Stimulated activated naive CD8-positive, alpha-beta T cell treated with anti-CD3 and anti-CD28 coated beads, Interleukin-15, Interleukin-2, amounts not matched to agents 100 U/mL and 50 U/mL, for 24 hours (primary cell): ENCODE data around the gene INA.
A peak's percentile ranks its signal among the peaks of the same experiment; 100 is the strongest.
"Not testable (repeated sequence)": the region's sequence is repeated elsewhere in the genome, so short reads cannot be mapped to it uniquely, and the experiment has no call there.

Experiments used
- ATAC-seq: fragments of 150-1000 bp; cut with Tn5 transposase; one replicate; pipeline ENCODE4 v1.10.0; 2021
- DNase-seq: peaks from one replicate; pipeline ENCODE4 v3.0.0; 2021

Gene INA

GRCh38 chr10:103276896-103277712, at the start of gene INA:
Gene INA, plus strand, starts transcription at chr10:103277138. Its CDS starts 74 bp downstream, at chr10:103277212.
- ATAC-seq: peak; percentile 60

GRCh38 chr10:103227416-103227815, 49.5 kb upstream of the INA start:
- DNase-seq (no peak), ATAC-seq (no peak)

More at GRCh38 chr10:103276896-103277712, at the start of gene INA:
- DNase-seq: peak; percentile 29

- DNase-seq (no peak), ATAC-seq (no peak)
Observed at GRCh38 chr10:103231047-103231551, 45.8 kb upstream of the INA start.

GRCh38 chr10:103232131-103232673, 44.7 kb upstream of the INA start:
- ATAC-seq: no peak
- DNase-seq: no peak

- no peak for ATAC-seq
Observed at GRCh38 chr10:103232772-103233488, 44.0 kb upstream of the INA start.

GRCh38 chr10:103235775-103236174, 41.2 kb upstream of the INA start:
- ATAC-seq (no peak), DNase-seq (no peak)

More at GRCh38 chr10:103232772-103233488, 44.0 kb upstream of the INA start:
- DNase-seq: no peak

GRCh38 chr10:103238506-103239252, 38.3 kb upstream of the INA start:
- ATAC-seq: no peak
- no peak for DNase-seq

GRCh38 chr10:103241262-103242011, 35.5 kb upstream of the INA start:
- peak; percentile 16 for ATAC-seq
- DNase-seq: no peak

GRCh38 chr10:103244666-103245271, 32.2 kb upstream of the INA start:
- peak; percentile 80 for ATAC-seq

GRCh38 chr10:103245587-103245986, 31.4 kb upstream of the INA start, which contains the start of gene RPEL1:
Gene RPEL1, plus strand, starts transcription at chr10:103245887. Its CDS starts 110 bp downstream, at chr10:103245997.
- ATAC-seq, DNase-seq: not testable (repeated sequence)

More at GRCh38 chr10:103244666-103245271, 32.2 kb upstream of the INA start:
- peak; percentile 64 for DNase-seq

- DNase-seq (no peak), ATAC-seq (no peak)
Observed at GRCh38 chr10:103246324-103246723, 30.6 kb upstream of the INA start.

- ATAC-seq (no peak), DNase-seq (no peak)
Observed at GRCh38 chr10:103254113-103254512, 22.8 kb upstream of the INA start.

GRCh38 chr10:103254538-103255325, 22.2 kb upstream of the INA start:
- DNase-seq (no peak), ATAC-seq (peak; percentile 52)

- DNase-seq: no peak
Observed at GRCh38 chr10:103256613-103257012, 20.3 kb upstream of the INA start.

GRCh38 chr10:103257812-103258211, 19.1 kb upstream of the INA start:
- ATAC-seq: no peak

More at GRCh38 chr10:103256613-103257012, 20.3 kb upstream of the INA start:
- no peak for ATAC-seq

GRCh38 chr10:103258928-103259327, 18.0 kb upstream of the INA start:
- ATAC-seq, DNase-seq: not testable (repeated sequence)

More at GRCh38 chr10:103257812-103258211, 19.1 kb upstream of the INA start:
- no peak for DNase-seq

- DNase-seq (no peak), ATAC-seq (no peak)
Observed at GRCh38 chr10:103259989-103260388, 16.9 kb upstream of the INA start.

- ATAC-seq (peak; percentile 84), DNase-seq (no peak)
Observed at GRCh38 chr10:103262229-103262628, 14.7 kb upstream of the INA start.

- ATAC-seq (no peak), DNase-seq (peak; percentile 57)
Observed at GRCh38 chr10:103265717-103266329, 11.1 kb upstream of the INA start.
